AG09309 (cell line): ENCODE results near the gene REEP3.

ENCODE experiments used
- DNase-seq: peaks from one replicate; pipeline ENCODE4 v3.0.0-alpha.2; 2010; ENCODE audit warnings: low read depth
- H3K4me3 ChIP-seq: 2 replicates; pipeline ENCODE4 v1.5.1; 2011; ENCODE audit warnings: mild to moderate bottlenecking, low read depth, low read length, moderate library complexity; ENCODE audit not compliant: control insufficient read depth
- TF ChIP-seq, protein P1 (sequence below): IDR thresholded peaks from 2 replicates; pipeline ENCODE4 v1.5.1; 2011; ENCODE audit warnings: mild to moderate bottlenecking, low read depth, low read length, inconsistent platforms; ENCODE audit not compliant: insufficient read depth, control insufficient read depth; ENCODE audit errors: missing control alignments

Gene REEP3

GRCh38 chr10:63603709-63604445, 82.7 kb downstream of the REEP3 start:
- no peak overlapping the region for H3K4me3 ChIP-seq
- DNase-seq, result no peak
- TF ChIP-seq, protein P1, sequence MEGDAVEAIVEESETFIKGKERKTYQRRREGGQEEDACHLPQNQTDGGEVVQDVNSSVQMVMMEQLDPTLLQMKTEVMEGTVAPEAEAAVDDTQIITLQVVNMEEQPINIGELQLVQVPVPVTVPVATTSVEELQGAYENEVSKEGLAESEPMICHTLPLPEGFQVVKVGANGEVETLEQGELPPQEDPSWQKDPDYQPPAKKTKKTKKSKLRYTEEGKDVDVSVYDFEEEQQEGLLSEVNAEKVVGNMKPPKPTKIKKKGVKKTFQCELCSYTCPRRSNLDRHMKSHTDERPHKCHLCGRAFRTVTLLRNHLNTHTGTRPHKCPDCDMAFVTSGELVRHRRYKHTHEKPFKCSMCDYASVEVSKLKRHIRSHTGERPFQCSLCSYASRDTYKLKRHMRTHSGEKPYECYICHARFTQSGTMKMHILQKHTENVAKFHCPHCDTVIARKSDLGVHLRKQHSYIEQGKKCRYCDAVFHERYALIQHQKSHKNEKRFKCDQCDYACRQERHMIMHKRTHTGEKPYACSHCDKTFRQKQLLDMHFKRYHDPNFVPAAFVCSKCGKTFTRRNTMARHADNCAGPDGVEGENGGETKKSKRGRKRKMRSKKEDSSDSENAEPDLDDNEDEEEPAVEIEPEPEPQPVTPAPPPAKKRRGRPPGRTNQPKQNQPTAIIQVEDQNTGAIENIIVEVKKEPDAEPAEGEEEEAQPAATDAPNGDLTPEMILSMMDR, result no peak

DNA sequence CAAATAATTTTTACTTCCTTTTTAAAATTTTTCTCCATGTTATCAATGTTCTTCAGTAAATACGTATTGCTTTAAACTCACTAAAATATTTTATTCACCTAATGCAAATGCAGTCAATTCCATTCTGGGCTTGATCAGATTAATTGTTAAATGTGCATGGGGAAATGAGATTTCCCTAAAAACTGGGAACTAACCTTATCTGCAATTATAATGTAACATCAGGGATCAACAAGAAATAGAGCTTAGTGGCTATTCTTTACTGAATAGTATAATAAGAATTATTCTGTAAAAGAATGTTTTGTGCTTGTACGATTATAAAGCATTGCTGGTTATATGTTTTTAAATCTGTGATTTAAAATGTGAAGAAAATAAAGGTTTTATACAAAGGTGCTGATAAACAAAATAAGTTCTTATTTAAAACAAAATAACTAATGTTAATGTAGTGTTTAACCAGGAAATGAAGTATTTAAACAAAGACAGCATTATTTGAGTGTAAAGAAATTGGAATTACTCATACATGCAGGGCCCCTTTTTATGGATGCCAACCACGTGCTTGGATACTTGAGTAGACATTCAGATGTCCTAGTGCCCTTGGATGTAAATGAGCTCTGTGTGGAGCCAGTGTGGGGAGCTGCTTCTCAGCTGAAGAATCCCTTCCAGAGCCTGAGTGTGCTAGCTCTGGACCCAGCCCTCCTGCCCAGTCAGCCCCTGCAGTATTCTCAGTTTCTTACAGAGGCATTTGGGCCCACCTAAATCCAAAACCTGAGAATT, 84.2 kb downstream of the REEP3 start:
- no peak overlapping the region for H3K4me3 ChIP-seq
- TF ChIP-seq, protein P1, result no peak
- DNase-seq, result no peak

GRCh38 chr10:63608511-63608910, 87.3 kb downstream of the REEP3 start:
- DNase-seq, result no peak
- no peak overlapping the region for H3K4me3 ChIP-seq
- TF ChIP-seq, protein P1, result no peak

- TF ChIP-seq, protein P1, result no peak
- DNase-seq, result no peak
- no peak overlapping the region for H3K4me3 ChIP-seq
These were observed 89.9 kb downstream of the REEP3 start for GRCh38 chr10:63611078-63611477.

- H3K4me3 ChIP-seq, result no peak overlapping the region
- TF ChIP-seq, protein P1, result no peak
- peak; percentile 61 for DNase-seq
These were observed 93.2 kb downstream of the REEP3 start for GRCh38 chr10:63614371-63614891.

GRCh38 chr10:63618552-63618951, 97.4 kb downstream of the REEP3 start:
- H3K4me3 ChIP-seq, result no peak overlapping the region
- TF ChIP-seq, protein P1, result no peak
- no peak for DNase-seq
